Right renal pelvis (tissue), 4 donors: ENCODE results near the gene MUC2. TPM values are rescaled to one million over a fixed set of nuclear protein-coding genes. Genes with fewer than 3 reads are reported as not detected.
"Not testable (repeated sequence)": the region's sequence is repeated elsewhere in the genome, so short reads cannot be mapped to it uniquely, and the experiment has no call there.

Experiments used
- DNase-seq, 4 donors: peaks; one replicate each; pipeline ENCODE4 v3.0.0-alpha.2; 2013; ENCODE audit warnings: low read depth in 4 of 4, low spot score in 3 of 4, missing footprints in 1 of 4
- polyA plus RNA-seq, 4 donors: library from polyadenylated mRNA; unstranded; fragments of 120-200 nt; gene quantifications; one replicate each; pipeline ENCODE4 v1.2.1, GENCODE V29; 2013; ENCODE audit not compliant: insufficient read length in 4 of 4

The MUC2 gene
- polyA plus RNA-seq, 4 donors: 0.01 to 0.66 (median 0.10) TPM

DNA sequence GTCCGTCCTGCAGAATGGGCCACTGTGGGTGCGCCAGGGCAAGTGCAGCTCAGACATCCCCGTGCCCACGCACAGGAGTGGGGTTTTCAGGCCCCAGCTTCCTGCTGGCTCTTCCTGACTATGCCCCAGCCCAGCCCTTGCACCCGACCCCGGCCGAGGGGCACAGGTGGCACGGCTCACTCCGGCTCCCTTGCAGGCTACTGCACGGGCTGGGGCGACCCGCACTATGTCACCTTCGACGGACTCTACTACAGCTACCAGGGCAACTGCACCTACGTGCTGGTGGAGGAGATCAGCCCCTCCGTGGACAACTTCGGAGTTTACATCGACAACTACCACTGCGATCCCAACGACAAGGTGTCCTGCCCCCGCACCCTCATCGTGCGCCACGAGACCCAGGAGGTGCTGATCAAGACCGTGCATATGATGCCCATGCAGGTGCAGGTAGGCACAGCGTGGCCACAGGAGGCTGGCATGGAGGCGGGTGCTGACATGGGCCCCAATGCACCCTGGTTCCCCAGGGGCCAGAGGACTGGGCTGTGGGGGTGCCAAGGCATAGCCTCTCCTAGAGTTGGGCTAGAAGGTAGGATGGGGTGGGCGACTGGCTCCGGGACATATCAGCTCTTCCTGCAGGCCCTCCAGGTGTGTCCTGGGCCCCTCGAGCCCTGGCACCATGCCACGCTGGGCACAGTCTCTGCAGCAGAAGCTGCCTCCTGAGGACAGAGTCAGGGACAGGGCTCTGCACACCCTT lies 27.7 kb downstream of the MUC2 start:
- DNase-seq: no peak

DNA sequence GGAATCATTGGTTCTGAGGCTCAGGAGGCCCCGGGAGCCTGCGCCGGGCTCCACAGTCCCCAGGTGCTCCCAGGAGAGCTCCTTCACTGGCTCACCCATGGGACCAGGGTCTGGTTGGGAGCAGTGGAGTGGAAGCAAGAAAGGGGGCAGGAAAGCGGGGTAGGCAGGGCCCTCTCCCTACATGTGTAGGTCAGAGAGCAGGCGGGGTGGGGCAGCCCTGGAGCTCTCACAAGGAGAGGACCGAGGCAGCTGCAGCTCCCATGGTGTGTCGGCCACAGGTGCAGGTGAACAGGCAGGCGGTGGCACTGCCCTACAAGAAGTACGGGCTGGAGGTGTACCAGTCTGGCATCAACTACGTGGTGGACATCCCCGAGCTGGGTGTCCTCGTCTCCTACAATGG lies 28.3 kb downstream of the MUC2 start:
- DNase-seq: no peak

DNA sequence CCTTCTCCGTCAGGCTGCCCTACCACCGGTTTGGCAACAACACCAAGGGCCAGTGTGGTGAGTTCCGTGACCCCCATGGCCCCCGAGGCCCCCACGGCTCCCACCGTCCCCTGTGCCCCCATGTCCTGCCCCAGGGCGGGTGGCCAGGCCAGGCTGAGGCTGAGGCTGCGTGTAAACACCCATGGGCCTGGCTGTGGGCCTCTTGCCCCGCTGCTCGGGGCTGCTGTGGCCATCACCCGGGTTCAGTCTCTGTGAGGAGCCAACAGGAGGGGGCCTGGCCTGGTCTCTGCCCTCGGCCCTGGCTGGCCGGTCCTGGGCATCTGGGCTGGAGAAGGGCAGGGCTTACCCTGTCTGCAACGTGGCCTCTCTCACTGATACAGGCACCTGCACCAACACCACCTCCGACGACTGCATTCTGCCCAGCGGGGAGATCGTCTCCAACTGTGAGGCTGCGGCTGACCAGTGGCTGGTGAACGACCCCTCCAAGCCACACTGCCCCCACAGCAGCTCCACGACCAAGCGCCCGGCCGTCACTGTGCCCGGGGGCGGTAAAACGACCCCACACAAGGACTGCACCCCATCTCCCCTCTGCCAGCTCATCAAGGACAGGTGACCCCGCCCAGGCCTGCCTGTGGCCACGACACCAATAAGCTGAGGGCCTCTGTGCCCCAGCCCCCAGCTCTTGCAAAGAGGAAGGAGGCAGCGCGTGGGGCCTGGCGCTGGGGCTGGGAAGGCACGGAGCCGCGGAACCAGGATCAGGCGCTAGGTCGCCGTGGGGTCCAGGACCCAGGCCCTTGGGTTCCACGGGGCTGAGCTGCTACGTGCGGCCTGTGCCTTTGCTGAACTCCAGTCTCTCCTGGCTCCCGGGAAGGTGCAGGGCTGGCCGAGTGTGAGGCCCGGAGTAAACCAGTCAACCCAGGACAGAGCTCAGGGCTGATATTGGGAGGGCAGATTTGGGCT lies 29.0 kb downstream of the MUC2 start:
- DNase-seq: no peak

DNA sequence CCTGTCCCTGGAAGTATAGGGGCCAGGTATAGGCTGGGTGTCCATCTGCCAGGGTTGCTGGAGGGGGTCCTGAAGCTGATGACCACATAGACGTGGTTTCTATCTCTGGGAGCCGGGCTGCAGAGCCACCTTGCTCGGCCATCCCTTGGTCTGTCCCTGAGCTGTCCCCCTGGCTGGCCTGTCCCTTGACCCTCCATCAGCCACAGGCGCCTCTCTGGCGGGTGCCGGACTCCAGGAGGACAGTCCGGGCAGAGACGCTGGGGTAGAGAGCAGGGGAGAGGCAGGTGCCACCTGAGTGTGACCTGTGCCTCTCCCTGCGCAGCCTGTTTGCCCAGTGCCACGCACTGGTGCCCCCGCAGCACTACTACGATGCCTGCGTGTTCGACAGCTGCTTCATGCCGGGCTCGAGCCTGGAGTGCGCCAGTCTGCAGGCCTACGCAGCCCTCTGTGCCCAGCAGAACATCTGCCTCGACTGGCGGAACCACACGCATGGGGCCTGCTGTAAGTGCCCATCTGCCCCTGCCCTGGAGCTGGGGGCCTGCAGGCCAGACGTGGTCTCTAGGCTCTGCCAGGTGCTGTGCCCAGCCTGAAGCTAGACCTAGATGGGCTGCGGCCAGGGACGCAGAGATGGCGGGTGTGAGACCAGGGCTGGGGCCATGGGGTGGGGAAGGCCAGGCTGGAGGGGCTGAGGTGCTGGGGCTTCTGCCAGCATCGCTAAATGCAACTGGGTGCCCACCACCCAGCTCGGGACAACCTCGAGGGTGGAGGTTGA lies 29.9 kb downstream of the MUC2 start:
- no peak for DNase-seq

DNA sequence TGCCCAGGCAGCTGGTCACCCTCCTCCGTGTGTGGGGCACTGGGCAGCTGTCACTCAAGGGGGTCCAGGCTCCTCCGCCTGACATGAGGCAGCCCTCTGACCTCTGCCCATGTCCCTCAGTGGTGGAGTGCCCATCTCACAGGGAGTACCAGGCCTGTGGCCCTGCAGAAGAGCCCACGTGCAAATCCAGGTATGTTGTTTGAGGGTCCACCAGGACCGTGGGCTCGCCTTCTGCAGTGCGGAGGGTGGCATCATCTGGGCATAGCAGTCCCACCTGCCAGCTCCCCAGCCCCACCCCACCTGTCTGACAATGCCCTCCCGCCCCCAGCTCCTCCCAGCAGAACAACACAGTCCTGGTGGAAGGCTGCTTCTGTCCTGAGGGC lies 30.5 kb downstream of the MUC2 start:
- DNase-seq: no peak

DNA sequence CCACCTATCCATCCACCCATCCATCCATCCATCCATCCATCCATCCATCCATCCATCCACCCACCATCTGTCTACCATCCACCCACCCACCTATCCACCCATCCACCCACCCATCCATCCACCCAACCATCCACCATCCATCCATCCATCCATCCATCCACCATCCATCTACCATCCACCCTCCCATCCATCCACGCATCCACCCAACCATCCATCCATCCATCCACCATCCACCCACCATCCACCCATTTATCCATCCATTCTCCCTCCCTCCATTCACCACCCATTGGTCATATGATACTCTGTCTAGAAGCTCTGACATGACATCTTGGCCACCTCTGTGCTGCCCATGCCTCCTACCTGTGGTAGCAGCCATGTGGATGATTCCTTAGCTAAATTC lies 31.7 kb downstream of the MUC2 start:
- DNase-seq: no peak

DNA sequence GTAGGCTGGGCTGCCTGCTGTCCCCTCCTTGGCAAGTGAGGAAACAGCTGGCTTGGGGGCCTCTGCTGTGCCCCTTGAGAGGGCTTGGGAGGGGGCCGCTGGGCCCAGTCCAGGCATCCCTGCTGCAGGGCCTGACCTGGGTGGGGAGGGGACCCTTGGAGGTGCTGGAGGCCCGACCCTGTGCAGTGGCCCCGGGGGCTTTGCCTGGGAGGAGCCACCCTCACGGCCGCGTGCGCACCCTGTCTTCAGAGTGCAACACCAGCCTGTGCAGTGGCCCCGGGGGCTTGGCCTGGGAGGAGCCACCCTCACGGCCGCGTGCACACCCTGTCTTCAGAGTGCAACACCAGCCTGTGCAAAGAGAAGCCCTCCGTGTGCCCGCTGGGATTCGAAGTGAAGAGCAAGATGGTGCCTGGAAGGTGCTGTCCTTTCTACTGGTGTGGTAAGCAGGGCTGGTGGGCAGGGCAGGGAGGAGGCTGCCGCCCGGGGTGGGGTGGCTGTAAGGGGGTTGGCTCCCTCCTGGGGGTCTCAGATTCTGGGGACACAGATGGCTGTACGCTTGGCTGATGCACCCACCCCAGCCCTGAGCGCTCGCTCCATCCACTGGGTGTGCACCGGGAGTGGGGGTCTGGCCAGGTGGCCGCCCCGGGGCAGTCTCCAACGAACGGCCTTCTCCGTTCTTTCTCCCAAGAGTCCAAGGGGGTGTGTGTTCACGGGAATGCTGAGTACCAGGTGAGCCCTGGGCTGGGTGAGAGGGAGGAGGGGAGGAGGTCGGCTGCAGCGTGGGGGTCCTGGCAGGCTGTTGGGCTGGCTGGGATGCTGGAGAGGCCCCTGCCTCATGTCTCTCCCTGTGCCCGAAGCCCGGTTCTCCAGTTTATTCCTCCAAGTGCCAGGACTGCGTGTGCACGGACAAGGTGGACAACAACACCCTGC lies 32.9 kb downstream of the MUC2 start:
- DNase-seq: no peak

DNA sequence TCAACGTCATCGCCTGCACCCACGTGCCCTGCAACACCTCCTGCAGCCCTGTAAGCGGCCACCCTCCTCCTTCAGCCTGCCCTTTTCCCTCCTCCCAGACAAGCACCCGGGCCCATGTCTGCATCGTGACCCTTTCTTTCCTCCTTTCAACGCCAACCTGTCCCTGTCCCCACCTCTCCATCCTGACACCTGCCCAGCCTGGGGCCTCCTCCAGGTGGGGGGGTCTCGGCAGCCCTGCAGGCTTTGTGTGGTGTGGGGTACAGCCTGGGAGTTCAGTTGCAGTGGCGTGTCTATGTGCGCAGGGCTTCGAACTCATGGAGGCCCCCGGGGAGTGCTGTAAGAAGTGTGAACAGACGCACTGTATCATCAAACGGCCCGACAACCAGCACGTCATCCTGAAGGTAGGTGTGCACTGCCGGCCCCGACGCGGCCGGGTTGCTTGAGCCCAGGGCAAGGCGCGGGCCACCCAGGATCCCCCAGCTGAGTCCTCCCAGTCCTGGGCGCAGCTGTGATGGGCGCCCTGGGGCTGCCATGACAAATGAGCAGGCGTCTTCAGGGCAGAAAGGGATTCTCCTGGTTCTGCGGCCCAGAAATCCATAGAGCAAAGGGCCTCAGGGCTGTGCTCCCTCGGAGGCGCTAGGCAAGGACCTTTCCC lies 33.7 kb downstream of the MUC2 start:
- no peak for DNase-seq

DNA sequence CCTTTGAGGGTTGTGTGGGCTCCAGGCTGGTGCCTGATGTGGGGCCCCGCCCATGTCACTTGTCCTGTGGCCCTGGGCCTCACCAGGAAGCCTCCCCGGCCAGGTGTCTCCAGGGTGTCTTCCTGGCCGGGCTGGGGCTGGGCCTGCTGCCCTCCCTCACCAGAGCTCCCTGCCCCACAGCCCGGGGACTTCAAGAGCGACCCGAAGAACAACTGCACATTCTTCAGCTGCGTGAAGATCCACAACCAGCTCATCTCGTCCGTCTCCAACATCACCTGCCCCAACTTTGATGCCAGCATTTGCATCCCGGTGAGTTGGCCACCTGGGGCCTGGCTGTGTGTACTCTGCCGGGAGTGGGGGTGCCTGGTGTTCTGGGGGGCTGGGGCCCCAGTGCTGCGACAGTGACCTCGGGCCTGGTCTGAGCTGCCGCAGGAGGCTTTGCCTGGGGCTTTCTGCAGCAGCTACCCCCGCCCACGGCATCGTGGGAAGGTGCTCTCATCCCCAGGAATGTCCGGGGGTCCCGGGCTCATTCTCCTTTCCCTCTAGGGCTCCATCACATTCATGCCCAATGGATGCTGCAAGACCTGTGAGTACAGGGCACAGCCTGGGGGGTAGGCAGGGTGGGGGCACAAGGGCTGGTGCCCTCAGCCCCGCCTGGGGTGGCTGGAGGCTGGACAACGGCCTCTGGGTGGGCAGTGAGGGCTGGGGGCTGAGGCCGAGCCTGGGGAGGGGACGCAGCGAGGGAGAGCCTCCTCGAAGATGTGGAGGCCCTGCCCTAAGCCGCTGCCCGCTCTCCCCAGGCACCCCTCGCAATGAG lies 34.6 kb downstream of the MUC2 start:
- no peak for DNase-seq

DNA sequence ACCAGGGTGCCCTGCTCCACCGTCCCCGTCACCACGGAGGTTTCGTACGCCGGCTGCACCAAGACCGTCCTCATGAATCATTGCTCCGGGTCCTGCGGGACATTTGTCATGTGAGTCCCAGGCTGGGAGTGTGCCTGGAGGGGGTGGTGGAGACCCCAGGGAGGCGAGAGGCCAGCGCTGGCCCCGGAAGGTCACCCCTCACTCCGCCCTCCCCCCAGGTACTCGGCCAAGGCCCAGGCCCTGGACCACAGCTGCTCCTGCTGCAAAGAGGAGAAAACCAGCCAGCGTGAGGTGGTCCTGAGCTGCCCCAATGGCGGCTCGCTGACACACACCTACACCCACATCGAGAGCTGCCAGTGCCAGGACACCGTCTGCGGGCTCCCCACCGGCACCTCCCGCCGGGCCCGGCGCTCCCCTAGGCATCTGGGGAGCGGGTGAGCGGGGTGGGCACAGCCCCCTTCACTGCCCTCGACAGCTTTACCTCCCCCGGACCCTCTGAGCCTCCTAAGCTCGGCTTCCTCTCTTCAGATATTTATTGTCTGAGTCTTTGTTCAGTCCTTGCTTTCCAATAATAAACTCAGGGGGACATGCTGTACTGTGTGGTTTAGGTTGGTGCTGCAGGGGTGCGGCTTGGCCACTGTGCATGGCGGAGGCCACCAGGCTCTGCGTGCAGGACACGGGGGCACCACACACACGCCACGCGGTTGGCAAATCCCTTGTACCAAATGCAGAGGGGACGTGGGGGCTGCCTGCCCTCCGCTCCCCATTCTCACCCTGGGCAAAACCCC lies 35.4 kb downstream of the MUC2 start:
- no peak for DNase-seq

DNA sequence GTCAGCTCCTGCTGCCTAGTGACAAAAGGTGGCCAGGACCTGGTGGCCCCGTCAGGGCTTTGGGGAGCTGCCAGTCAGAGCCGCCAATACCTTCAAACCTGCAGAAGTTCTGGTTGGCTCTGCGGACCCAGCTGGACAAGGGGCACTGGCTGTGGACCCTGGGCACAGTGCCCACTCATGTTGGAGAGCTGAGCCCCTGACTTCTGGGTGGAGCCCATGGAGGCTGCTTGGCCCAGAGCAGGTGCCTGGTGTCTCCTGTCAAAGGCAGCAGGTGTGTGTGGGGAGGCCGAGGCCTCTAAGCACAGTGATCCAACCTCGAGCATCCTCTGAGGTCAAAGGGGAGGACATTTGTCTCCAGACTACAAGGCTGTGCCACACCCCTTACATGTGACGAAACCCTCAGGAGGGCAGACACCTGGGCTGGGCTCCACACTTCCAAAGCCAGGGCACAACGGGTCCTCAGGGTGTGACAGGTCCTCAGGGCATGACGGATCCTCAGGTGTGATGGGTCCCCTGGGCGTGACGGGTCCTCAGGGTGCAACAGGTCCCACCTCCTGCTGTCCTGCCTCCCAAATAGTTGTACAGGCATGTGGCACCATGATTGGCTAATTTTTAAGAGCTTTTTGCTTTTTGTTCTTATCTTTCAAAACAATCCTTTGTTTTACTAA lies 37.0 kb downstream of the MUC2 start:
- DNase-seq: no peak

DNA sequence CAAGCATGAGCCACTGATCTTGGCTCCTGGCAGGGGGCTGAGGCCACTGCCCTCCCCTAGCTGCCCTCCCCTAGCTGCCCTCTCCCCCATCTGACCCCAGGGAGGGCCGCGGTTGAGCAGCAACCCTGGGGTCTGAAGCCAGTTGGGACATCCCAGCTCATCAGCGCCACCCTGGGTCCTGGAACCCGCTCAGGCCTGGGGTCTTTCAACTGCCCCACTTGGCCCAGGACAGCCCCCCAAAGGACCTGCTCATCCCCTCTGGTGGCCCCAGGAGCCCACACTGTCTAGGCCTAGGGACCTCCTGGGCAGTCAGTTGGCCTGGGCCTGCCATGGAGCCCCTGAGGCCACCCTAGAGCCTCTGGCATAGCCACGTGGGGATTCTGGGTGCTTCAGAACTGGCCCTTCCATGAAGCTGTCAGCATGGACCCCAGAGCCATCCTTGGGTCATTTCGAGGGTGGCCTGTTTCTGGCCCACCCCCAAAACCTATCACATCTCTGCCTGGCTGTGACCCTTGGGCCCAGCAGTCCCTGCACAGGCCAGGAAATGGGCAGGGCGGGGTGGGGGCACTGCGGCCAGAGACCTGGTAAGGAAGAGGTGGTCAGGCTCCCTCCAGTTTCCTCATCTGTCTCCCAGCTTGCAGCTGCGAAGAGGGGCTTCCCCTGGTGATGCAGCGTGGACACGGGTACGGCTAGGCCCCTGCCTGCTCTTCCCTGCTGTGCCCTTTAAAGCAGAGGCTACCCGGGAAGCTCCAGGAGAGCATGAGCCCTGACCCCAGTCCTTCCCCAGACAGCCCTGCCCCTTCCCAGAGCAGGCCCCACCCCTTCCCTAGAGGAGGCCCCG lies 37.9 kb downstream of the MUC2 start:
- DNase-seq: no peak

DNA sequence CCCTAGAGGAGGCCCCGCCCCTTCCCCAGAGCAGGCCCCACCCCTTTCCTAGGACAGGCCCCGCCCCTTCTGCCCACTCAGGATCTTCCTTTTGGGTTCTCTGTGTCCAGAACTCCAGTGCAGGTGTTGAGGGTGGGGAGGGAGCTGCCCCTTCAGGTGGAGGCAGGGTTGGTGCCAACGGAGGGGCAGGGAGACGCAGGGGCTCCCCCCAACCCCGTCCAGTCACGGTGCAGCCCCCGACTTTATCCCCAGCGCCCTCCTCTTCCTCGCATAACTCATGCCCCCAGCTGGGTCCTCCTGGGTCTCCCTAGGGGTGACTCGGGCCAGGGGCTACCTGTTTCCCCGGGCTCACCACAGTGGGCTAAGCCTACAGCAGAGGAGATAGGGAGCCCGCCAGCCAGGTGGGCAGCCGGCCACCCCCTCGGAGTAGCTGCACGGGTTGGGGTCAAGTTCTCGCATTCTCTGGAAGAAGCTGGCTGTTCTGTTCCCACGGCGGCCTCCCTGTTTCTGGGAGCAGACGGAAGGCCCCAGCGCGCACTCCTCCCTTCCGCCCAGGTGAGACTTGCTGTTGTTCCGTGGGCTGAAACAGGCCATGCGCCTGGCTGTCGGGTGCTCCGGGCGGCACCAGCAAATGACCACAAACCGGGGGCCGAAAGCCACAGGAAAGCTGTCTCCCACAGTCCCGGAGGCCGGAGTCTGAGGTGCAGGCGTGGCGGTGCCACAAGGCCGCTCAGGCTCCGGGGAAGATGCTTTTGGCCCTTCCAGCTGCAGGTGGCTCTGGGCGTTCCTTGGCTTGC lies 38.9 kb downstream of the MUC2 start:
- no peak for DNase-seq

DNA sequence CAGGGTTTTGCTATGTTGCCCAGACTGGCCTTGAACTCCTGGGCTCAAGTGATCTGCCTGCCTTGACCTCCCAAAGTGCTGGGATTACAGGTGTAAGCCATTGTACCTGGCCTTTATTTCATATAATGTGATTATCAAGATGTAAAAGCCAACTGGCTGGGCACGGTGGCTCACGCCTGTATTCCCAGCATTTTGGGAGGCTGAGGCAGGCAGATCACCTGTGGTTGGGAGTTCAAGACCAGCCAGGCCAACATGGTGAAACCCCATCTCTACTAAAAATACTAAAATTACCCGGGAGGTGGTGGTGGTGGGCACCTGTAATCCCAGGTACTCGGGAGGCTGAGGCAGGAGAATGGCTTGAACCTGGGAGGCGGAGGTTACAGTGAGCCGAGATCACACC lies 40.6 kb downstream of the MUC2 start:
- DNase-seq: not testable (repeated sequence)

DNA sequence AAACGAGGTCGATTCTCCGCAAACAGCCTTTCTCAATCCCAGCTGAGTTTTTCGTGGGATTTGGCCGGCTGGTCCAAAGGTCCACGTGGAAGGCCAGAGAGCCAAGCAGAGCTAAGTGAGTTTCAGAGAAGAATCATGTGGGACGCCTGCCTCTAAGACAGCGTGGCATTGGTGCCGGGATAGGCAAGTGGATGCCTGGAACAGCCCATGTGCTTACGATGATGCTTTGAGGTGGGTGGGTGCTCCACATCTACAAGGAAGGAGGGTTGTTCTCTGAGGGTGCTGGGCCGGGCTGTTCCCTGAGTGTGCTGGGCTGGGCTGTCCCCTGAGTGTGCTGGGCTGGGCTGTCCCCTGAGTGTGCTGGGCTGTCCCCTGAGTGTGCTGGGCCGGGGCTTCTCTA lies 41.4 kb downstream of the MUC2 start:
- DNase-seq: no peak
